MM.1S (cell line): ENCODE measurements around the gene CORO1C.
"Not testable (repeated sequence)": the region's sequence is repeated elsewhere in the genome, so short reads cannot be mapped to it uniquely, and the experiment has no call there.

Source experiments
- DNase-seq: peaks from one replicate; pipeline ENCODE4 v3.0.0-alpha.2; 2015
- H2AFZ ChIP-seq: fragments of 300-600 bp; sonication (generic); 2 replicates; pipeline ENCODE4 v1.6.0; 2016; ENCODE audit warnings: antibody characterized with exemption, low read length
- H3F3A ChIP-seq: fragments of 300-600 bp; sonication (generic); 2 replicates; pipeline ENCODE4 v1.6.1; 2016; ENCODE audit warnings: mild to moderate bottlenecking, antibody characterized with exemption, low read length, moderate library complexity, mixed read lengths; ENCODE audit not compliant: insufficient read depth
- H3K27ac ChIP-seq: fragments of 300-600 bp; sonication (generic); 2 replicates; pipeline ENCODE4 v1.5.1; 2016; ENCODE audit warnings: mild to moderate bottlenecking, low read length
- H3K27me3 ChIP-seq: fragments of 300-600 bp; sonication (generic); replicated peaks from 2 replicates; pipeline ENCODE4 v1.6.0; 2016; ENCODE audit warnings: low read length; ENCODE audit not compliant: insufficient read depth
- H3K36me3 ChIP-seq: fragments of 300-600 bp; sonication (generic); replicated peaks from 2 replicates; pipeline ENCODE4 v1.6.1; 2016; ENCODE audit warnings: mild to moderate bottlenecking, low read length, mixed read lengths; ENCODE audit not compliant: insufficient read depth
- H3K4me1 ChIP-seq: fragments of 300-600 bp; sonication (generic); 2 replicates; pipeline ENCODE4 v1.6.1; 2016; ENCODE audit warnings: low read length, mixed read lengths
- H3K4me2 ChIP-seq: fragments of 300-600 bp; sonication (generic); 2 replicates; pipeline ENCODE4 v1.6.0; 2016; ENCODE audit warnings: low read depth, low read length
- H3K4me3 ChIP-seq: fragments of 300-600 bp; sonication (generic); 2 replicates; pipeline ENCODE4 v1.5.1; 2016; ENCODE audit warnings: low read length, mixed read lengths
- H3K79me2 ChIP-seq: fragments of 300-600 bp; sonication (generic); 2 replicates; pipeline ENCODE4 v1.6.1; 2016; ENCODE audit warnings: mixed run types, low read length, mixed read lengths
- H3K9ac ChIP-seq: fragments of 300-600 bp; sonication (generic); 2 replicates; pipeline ENCODE4 v1.6.1; 2016; ENCODE audit warnings: low read length, mixed read lengths
- H3K9me2 ChIP-seq: fragments of 300-600 bp; sonication (generic); replicated peaks from 2 replicates; pipeline ENCODE4 v1.6.1; 2016; ENCODE audit warnings: mild to moderate bottlenecking, low read length, mixed read lengths; ENCODE audit not compliant: insufficient read depth
- H3K9me3 ChIP-seq: fragments of 300-600 bp; sonication (generic); replicated peaks from 2 replicates; pipeline ENCODE4 v1.6.1; 2016; ENCODE audit warnings: mild to moderate bottlenecking, low read length, mixed read lengths; ENCODE audit not compliant: insufficient read depth
- H4K20me1 ChIP-seq: fragments of 300-600 bp; sonication (generic); 2 replicates; pipeline ENCODE4 v1.6.1; 2016; ENCODE audit warnings: mild to moderate bottlenecking, low read length, moderate library complexity, mixed read lengths; ENCODE audit not compliant: insufficient read depth
- EZH2 ChIP-seq: fragments of 300-600 bp; sonication (generic); optimal IDR thresholded peaks from 2 replicates; pipeline ENCODE3; 2017; ENCODE audit warnings: low read depth, mild to moderate bottlenecking, antibody characterized with exemption, low read length, mixed read lengths
- EZH2phosphoT487 ChIP-seq: fragments of 300-600 bp; sonication (generic); IDR thresholded peaks from 2 replicates; pipeline ENCODE4 v1.6.1; 2018; ENCODE audit warnings: antibody characterized with exemption, low read length
- TF ChIP-seq, protein P1 (sequence below): fragments of 300-600 bp; sonication (generic); IDR thresholded peaks from 2 replicates; pipeline ENCODE4 v1.5.1; 2016; ENCODE audit warnings: antibody characterized with exemption, low read length, mixed read lengths

The CORO1C gene

DNA sequence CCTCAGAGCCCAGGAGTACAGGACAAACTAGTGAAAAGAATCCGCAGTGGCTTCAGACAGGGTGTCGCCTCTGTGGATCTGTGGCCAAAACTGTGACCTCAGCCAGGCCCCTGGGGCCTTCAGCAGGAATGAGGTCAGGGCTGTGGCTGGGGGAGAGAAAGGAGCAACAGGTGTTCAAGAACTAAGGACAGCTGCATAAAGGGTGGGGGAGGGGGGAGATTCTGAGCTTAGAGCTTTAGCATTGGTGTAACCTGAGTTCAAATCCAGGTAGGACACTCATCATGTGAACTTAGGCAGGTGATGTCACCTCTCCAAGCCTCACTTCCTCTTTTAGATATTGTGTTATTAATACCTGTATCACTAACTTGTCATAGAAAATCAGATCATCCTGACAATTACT, 40.9 kb upstream of the CORO1C start:
- DNase-seq = peak; percentile 98
- Histone ChIP-seq H3K9me2 (no peaks in the 10 kb centered on the region), H3K9me3 (no peaks in the 10 kb centered on the region), H3K4me1 (peaks cover 39% of the 10 kb centered on the region), H3K27me3 (no peaks in the 10 kb centered on the region), H3K4me3 (no peak overlapping the region), H3K9ac (peak overlapping the region; percentile 57), H4K20me1 (no peaks in the 10 kb centered on the region), H3K79me2 (no peaks in the 10 kb centered on the region), H3K4me2 (peak overlapping the region; percentile 30; the same call in 1 of the 2 replicates), H3F3A (peaks cover 34% of the 10 kb centered on the region), H3K36me3 (no peaks in the 10 kb centered on the region), H2AFZ (no peak overlapping the region), H3K27ac (peak overlapping the region; percentile 83)
- TF ChIP-seq EZH2 (no peak), EZH2phosphoT487 (no peak)
- TF ChIP-seq, protein P1, sequence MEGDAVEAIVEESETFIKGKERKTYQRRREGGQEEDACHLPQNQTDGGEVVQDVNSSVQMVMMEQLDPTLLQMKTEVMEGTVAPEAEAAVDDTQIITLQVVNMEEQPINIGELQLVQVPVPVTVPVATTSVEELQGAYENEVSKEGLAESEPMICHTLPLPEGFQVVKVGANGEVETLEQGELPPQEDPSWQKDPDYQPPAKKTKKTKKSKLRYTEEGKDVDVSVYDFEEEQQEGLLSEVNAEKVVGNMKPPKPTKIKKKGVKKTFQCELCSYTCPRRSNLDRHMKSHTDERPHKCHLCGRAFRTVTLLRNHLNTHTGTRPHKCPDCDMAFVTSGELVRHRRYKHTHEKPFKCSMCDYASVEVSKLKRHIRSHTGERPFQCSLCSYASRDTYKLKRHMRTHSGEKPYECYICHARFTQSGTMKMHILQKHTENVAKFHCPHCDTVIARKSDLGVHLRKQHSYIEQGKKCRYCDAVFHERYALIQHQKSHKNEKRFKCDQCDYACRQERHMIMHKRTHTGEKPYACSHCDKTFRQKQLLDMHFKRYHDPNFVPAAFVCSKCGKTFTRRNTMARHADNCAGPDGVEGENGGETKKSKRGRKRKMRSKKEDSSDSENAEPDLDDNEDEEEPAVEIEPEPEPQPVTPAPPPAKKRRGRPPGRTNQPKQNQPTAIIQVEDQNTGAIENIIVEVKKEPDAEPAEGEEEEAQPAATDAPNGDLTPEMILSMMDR = no peak

DNA sequence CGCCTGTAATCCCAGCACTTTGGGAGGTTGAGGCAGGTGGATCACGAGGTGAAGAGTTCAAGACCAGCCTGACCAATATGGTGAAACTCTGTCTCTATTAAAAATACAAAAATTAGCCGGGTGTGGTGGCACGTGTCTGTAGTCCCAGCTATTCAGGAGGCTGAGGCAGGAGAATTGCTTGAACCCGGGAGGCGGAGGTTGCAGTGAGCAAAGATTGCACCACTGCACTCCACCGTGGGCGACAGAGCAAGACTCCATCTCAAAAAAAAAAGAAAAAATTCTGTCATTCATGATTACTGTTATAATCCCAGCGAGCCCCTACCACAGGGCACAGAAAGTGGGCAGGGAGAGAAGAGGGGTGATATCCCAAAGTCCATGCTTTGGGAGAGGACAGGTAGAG, 40.5 kb upstream of the CORO1C start:
- Histone ChIP-seq H3K4me2 (peak overlapping the region; percentile 30; the same call in 1 of the 2 replicates), H3F3A (peaks cover 34% of the 10 kb centered on the region), H3K9ac (peak overlapping the region; percentile 57), H3K4me1 (peaks cover 35% of the 10 kb centered on the region), H3K27ac (peak overlapping the region; percentile 83)
- not testable (repeated sequence) for H3K79me2 ChIP-seq, DNase-seq, H3K27me3 ChIP-seq, H3K9me2 ChIP-seq, H3K36me3 ChIP-seq, H2AFZ ChIP-seq, H4K20me1 ChIP-seq, H3K9me3 ChIP-seq, H3K4me3 ChIP-seq

DNA sequence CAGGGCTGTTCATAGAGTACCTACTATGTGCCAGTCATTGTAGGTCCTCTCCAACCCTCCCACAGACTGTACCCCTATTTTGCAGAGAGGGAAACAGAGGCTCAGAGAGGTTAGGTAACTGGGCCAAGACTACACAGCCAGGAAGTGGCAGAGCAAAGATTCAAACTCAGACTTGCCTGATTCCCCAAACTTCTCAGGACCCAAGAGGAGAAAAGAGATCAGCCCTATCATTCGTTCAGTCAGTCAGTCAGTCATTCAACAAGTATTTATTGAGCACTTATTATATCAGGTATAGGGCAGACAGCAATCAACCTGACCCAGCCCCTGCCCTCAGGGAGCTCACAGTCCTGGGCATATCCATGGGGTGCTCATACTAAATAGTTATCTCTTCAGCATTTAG, 39.6 kb upstream of the CORO1C start:
- H3K27ac ChIP-seq = no peak overlapping the region; the same call in 1 of the 2 replicates
- H3K9me3 ChIP-seq = no peaks in the 10 kb centered on the region
- H3K79me2 ChIP-seq = no peaks in the 10 kb centered on the region
- no peak overlapping the region for H3K9ac ChIP-seq
- H3K4me1 ChIP-seq = peaks cover 35% of the 10 kb centered on the region
- no peak overlapping the region for H3K4me3 ChIP-seq
- no peaks in the 10 kb centered on the region for H3K9me2 ChIP-seq
- no peaks in the 10 kb centered on the region for H4K20me1 ChIP-seq
- H3K27me3 ChIP-seq = no peaks in the 10 kb centered on the region
- TF ChIP-seq EZH2 (no peak), EZH2phosphoT487 (no peak)
- TF ChIP-seq, protein P1 = no peak
- H2AFZ ChIP-seq = no peak overlapping the region
- DNase-seq = no peak
- H3F3A ChIP-seq = peaks cover 34% of the 10 kb centered on the region
- no peak overlapping the region for H3K4me2 ChIP-seq
- no peaks in the 10 kb centered on the region for H3K36me3 ChIP-seq

DNA sequence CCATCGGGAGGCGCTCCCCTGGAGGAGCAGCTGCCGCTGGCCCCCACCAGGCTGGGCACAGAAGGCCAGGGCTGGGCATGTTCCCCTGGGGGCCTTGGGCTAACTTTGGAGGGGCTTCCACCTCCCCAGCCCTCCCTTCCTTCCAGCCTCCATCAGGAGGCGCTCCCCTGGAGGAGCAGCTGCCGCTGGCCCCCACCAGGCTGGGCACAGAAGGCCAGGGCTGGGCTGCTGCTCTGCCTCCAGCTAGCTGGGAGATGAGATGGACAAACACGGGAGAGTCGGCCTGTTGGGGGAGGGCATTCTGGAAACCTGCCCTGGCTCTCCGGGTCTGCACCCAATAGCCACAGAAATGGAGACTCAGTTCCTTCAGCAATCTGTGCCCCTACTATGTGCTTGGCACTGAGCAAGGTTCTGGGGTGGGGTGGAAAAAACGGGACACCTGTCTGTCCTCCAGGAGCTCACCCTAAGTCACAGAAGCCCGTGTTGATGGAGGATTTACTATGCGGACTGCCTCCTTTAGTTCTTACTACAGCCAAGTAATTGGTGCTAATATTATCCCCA, 39.0 kb upstream of the CORO1C start:
- Histone ChIP-seq H2AFZ (no peak overlapping the region), H3K27ac (no peak overlapping the region), H3K9ac (no peak overlapping the region), H3K79me2 (no peaks in the 10 kb centered on the region), H3K4me3 (no peak overlapping the region), H3K9me2 (no peaks in the 10 kb centered on the region), H3K36me3 (no peaks in the 10 kb centered on the region), H3F3A (peaks cover 31% of the 10 kb centered on the region), H3K4me2 (no peak overlapping the region), H3K27me3 (no peaks in the 10 kb centered on the region), H3K9me3 (no peaks in the 10 kb centered on the region), H3K4me1 (peaks cover 35% of the 10 kb centered on the region), H4K20me1 (no peaks in the 10 kb centered on the region)
- no peak for DNase-seq
- TF ChIP-seq EZH2 (no peak), EZH2phosphoT487 (no peak)
- TF ChIP-seq, protein P1 = no peak
